NCI-H526 treated with DMSO at 0.1 percent for 48 hours (cell line): ENCODE data around the gene APOE.
"Not testable (repeated sequence)": the region's sequence is repeated elsewhere in the genome, so short reads cannot be mapped to it uniquely, and the experiment has no call there.

Experiments
- DNase-seq: peaks from one replicate; lab custom pipeline; 2025; lab: John Stamatoyannopoulos, UW

Gene APOE

DNA sequence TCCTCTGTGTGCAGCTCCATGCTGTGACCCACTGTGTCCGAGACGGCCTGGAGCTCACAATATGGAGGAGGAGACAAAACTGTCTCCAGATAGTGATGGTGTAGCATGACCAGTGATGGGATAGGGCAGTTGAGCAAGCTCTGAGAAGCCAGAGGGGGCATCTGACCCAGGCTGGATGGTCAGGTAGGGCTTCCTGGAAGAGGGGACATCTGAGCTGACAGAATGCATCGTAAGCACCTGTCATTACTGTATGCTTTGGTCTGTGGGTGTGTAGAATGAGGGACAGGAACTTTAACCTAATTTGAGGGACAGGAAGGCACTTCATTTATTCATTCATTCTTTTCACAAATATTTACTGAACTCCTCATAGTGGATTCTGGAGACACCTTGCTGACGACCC, 21.0 kb upstream of the APOE start:
- DNase-seq: no peak

DNA sequence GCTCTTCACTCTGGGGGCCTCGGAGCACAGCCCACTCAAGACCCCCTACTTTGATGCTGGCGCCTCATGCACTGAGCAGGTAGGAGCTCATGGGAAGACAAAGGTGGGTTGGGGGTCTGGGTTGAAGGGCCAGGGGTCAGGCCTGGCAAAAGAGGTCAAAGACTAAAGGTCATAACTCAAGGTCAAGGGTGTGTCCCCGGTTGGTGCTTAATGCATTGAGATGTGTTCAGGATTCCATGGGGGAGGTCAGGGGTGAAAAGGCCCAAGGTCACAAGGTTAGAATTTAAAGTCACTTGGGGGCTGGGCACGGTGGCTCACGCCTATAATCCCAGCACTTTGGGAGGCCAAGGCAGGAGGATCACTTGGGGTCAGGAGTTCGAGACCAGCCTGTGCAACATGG, 19.5 kb upstream of the APOE start:
- DNase-seq: no peak

DNA sequence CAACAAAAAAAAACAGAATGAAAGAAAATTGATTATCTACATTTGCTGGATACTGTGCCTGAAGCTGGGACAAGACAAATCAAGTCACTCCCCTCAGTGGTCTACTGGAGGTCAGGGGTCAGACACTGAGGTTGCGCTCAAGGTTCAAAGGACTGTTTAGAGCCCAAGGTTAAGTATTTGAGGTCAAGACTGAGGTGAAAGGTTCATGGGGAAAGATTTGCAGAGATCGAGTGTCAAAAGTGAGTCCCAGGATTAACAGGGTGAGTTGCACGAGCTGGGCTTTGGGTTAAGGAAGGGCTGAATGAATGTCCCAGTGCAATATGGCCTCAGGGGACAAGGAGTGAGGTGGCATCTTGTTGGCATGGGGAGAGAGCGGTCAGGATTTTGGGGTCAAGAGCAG, 17.9 kb upstream of the APOE start:
- no peak for DNase-seq

DNA sequence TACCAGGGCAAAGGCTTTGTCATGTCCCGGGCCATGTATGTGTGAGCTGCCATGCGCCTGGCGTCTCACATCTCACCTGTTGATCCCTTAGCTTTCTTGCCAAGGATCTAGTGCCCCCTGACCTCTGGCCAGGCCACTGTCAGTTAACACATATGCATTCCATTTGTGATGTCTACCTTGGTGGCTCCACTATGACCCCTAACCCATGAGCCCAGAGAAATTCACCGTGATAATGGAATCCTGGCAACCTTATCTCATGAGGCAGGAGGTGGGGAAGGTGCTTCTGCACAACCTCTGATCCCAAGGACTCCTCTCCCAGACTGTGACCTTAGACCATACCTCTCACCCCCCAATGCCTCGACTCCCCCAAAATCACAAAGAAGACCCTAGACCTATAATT, 17.3 kb upstream of the APOE start:
- DNase-seq: not testable (repeated sequence)

DNA sequence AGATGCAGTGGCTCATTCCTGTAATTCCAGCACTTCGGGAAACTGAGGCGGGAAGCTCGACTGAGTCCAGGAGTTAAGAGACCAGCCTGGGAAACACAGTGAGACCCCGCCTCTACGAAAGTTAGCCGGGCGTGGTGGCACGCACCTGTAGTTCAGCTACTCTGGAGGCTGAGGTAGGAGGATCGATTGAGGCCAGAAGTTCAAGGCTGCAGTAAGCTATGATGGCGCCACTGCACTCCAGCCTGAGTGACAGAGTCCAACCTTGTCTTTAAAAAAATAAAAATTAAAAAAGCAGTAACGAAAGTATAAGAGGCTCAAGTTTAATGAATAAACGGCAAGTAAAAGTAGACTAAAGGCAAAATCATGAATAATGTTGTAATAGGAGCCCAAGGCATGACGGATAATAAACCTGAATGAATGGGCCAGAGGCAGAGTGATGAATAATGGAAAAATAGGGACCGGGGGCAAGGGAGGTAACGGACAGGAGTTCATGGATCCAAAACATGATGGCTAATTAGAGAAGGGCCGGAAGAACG, 15.7 kb upstream of the APOE start:
- no peak for DNase-seq

DNA sequence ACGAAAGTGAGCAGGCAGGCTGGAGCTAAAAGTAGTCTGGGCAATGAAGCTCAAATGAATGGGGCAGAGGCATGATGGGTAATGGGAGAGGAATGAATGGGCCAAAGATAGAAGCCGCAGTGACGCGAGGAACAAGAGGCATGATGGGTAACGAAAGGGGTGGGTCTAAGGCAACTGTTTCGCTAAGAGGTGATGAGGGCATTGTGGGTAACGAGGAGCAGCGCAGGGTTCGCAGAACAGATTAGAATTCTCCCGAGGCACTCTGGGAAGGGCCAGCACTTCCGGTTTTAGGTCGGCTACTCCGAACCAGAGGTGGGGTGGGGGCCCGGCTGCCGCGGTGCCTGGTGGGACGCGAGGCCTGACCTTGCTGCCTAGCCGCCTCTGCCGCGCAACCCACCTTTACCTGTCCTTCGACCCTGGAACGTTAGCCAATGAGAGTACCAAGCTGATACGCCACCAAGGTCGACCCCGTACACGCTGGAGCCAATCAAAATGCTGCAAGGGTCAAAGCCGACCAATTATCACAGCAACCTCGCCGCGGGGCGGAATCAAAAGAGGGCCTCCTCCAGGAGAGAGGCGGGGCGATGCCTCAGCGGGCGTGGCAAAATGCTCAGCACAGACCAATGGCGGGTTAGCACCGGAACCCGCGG, 15.1 kb upstream of the APOE start:
- DNase-seq: peak; percentile 100

DNA sequence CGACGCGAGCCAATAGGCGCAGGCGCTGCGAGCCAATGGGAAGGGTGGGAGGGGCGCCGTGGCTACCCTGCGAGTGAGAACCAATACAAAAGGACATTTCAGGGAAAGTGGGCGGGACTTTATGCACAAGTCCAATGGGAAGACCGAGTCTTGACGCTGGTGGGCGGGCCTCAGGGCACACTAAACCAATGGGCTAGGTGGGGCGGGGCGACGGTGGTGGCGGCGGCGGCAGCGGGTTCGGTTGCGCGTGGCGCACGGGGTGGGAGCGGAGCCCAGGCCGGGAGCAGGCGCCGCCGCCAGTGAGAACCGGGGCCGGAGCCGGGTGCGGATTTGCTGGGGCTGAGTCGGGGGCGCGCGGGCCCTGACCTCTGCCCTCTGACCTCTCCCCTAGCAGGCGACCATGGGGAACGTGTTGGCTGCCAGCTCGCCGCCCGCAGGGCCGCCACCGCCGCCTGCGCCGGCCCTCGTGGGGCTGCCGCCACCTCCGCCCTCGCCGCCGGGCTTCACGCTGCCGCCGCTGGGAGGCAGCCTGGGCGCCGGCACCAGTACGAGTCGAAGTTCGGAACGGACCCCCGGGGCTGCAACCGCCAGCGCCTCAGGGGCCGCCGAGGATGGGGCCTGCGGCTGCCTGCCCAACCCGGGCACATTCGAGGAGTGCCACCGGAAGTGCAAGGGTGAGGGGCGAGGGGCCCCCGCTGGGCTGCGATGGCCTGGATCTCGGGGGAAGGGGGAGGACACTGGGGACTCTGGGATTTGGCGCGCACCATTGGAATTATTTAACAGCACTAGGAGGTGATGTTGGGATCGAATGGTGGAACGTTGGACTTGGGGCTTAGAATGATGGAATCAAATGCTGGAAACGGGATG, 14.3 kb upstream of the APOE start, which contains the start of gene TOMM40:
TSS of gene TOMM40 (plus strand) at position 239 of the 867 bp plus-strand sequence. CDS start at position 401, 162 bp downstream.
- DNase-seq: no peak

DNA sequence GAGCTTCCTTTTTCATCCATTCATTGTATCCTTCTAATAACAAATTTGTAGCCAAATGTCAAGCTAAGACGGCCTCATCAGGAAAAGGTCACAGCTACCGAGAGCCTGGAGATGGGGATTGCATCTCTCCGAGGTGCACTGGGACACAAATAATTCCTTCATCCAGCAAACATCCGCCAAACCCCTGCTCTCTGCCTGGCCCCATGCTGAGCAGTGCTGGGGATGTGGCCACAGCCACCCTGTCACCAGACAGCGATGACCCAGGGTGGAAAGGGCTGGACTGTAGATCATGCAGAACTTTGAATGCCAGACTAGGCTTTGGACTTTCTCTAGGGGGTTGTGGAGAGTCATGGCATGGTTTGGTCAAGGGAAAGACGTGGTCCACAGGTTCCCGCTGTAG, 12.7 kb upstream of the APOE start:
- DNase-seq: no peak

DNA sequence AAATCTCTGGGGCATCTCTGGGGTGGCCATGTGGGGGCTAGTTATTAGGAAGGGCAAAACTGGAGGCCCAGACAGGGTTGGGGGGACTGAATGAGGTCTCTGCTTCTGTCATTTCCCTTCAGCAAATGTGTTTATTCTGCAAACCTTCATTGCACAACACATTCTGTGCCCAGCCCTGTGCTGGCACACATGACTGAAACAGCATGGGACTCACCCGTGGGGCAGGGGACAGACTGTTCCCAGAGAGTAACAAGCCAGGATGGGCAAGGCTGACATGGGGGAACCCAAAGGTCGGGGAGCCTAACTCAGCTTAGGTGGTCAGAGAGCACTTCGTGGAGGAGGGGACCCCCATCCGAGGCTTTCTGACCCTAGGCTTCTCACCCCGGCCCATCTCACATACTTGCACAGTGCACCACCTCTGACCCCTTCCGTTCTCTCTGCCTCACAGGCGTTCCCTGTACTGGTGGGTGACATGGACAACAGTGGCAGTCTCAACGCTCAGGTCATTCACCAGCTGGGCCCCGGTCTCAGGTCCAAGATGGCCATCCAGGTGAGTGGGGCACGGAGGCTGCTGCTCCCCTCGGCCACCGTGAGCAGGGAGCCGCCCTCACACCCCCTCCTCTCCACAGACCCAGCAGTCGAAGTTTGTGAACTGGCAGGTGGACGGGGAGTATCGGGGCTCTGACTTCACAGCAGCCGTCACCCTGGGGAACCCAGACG, 12.1 kb upstream of the APOE start:
- DNase-seq: no peak

DNA sequence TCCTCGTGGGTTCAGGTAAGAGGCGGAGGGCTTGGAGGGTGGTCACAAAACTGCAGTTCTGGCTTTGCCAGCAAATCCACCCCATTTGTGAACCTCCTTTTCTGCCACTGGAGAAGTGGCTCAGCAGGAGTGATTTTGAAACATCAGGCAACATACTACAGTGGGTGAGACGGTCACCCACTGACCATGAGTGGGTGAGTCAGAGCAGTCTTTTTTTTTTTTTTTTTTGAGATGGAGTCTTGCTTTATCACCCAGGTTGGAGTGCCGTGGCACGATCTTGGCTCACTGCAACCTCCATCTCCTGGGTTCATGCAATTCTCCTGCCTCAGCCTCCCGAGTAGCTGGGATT, 11.6 kb upstream of the APOE start:
- no peak for DNase-seq

DNA sequence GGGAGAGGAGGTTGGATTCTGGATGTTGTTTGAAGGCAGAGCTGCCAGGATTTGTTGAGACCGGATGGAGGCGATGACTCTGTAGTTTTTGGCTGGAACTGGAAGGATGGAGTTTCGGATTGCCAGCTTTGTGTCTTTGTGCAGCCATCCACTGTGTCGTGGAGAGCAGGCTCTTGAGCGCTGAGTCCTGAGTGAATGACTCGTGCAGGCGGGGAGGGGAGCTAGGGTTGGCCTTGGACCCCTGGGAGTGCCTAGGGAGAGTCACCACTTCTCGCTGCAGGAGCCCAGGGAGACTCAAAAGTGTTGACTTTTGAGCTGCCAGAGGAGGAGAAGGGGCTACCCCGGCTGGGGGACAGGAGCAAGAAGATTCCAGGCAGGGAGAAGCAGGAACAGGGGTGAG, 10.7 kb upstream of the APOE start:
- no peak for DNase-seq

DNA sequence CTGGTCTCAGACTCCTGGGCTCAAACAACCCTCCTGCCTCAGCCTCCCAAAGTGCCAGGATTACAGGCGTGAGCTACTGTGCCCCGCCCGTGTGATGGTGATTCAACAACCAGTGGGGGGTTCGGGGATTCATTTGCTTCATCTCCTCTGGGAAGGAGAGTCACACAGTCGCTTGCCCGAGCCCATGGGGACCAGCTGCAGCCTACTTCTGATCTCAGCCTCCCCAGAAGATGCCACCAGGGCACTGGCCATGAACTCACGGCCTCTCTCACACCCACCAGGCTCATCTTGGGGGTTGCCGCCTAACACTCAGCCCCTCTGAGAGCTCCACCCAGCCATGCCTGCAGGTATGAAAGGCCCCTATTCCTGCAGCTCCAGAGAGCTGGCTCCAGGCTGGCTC, 7.8 kb upstream of the APOE start:
- no peak for DNase-seq

DNA sequence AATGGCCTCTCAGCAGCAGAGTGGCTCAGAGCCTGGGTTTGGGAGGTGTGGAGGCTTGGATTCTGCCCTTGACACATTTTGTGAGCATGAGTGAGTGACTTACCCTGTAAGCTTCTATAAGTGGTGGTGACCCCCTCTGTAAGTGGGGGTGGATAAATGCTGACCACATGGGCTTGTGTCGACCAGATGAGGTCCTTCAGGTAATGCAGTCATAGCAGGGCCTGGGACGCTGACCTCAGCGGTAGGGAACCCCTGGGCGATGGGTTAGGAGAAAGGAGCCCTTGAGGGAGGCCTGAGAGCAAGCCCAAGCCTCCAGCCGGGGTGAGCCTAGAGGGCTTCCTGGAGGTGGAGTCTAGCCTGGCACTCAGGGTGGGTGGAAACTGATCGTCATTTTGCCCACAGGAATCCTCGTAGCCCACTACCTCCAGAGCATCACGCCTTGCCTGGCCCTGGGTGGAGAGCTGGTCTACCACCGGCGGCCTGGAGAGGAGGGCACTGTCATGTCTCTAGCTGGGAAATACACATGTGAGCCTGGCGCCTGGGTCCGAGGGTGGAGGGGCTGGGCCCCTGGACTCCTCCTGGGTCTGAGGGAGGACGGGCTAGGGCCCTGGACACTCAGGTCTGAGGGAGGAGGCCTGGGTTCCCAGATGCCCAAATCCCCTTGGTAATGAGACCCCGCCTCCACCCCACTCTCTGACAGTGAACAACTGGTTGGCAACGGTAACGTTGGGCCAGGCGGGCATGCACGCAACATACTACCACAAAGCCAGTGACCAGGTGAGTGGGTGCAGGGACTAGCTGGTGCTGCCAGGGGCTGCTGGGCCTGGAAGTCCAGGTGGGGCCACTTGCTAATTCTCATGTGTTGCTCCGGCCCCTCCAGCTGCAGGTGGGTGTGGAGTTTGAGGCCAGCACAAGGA, 5.0 kb upstream of the APOE start:
- no peak for DNase-seq

DNA sequence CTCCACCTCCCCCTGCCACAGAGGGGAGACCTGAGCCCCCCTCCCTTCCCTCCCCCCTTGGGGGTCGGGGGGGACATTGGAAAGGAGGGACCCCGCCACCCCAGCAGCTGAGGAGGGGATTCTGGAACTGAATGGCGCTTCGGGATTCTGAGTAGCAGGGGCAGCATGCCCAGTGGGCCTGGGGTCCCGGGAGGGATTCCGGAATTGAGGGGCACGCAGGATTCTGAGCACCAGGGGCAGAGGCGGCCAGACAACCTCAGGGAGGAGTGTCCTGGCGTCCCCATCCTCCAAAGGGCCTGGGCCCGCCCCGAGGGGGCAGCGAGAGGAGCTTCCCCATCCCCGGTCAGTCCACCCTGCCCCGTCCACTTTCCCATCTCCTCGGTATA, 2.4 kb upstream of the APOE start:
- no peak for DNase-seq

DNA sequence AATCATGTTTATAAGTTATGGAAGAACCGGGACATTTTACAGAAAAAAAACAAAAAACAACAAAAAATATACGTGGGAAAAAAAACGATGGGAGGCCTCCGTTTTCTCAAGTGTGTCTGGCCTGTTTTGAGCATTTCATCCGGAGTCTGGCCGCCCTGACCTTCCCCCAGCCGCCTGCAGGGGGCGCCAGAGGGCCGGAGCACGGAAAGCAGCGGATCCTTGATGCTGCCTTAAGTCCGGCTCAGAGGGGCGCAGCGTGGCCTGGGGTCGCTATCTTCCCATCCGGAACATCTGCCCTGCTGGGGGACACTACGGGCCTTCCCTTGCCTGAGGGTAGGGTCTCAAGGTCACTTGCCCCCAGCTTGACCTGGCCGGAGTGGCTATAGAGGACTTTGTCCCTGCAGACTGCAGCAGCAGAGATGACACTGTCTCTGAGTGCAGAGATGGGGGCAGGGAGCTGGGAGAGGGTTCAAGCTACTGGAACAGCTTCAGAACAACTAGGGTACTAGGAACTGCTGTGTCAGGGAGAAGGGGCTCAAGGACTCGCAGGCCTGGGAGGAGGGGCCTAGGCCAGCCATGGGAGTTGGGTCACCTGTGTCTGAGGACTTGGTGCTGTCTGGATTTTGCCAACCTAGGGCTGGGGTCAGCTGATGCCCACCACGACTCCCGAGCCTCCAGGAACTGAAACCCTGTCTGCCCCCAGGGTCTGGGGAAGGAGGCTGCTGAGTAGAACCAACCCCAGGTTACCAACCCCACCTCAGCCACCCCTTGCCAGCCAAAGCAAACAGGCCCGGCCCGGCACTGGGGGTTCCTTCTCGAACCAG, 1.8 kb upstream of the APOE start:
- no peak for DNase-seq

DNA sequence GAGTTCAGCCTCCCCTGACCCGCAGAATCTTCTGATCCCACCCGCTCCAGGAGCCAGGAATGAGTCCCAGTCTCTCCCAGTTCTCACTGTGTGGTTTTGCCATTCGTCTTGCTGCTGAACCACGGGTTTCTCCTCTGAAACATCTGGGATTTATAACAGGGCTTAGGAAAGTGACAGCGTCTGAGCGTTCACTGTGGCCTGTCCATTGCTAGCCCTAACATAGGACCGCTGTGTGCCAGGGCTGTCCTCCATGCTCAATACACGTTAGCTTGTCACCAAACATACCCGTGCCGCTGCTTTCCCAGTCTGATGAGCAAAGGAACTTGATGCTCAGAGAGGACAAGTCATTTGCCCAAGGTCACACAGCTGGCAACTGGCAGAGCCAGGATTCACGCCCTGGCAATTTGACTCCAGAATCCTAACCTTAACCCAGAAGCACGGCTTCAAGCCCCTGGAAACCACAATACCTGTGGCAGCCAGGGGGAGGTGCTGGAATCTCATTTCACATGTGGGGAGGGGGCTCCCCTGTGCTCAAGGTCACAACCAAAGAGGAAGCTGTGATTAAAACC, 1.1 kb upstream of the APOE start:
- DNase-seq: no peak

DNA sequence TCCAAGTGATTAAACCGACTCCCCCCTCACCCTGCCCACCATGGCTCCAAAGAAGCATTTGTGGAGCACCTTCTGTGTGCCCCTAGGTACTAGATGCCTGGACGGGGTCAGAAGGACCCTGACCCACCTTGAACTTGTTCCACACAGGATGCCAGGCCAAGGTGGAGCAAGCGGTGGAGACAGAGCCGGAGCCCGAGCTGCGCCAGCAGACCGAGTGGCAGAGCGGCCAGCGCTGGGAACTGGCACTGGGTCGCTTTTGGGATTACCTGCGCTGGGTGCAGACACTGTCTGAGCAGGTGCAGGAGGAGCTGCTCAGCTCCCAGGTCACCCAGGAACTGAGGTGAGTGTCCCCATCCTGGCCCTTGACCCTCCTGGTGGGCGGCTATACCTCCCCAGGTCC, 2.0 kb downstream of the APOE start:
- DNase-seq: no peak

DNA sequence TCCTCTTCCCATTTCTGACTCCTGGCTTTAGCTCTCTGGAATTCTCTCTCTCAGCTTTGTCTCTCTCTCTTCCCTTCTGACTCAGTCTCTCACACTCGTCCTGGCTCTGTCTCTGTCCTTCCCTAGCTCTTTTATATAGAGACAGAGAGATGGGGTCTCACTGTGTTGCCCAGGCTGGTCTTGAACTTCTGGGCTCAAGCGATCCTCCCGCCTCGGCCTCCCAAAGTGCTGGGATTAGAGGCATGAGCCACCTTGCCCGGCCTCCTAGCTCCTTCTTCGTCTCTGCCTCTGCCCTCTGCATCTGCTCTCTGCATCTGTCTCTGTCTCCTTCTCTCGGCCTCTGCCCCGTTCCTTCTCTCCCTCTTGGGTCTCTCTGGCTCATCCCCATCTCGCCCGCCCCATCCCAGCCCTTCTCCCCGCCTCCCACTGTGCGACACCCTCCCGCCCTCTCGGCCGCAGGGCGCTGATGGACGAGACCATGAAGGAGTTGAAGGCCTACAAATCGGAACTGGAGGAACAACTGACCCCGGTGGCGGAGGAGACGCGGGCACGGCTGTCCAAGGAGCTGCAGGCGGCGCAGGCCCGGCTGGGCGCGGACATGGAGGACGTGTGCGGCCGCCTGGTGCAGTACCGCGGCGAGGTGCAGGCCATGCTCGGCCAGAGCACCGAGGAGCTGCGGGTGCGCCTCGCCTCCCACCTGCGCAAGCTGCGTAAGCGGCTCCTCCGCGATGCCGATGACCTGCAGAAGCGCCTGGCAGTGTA, 2.7 kb downstream of the APOE start:
- no peak for DNase-seq

DNA sequence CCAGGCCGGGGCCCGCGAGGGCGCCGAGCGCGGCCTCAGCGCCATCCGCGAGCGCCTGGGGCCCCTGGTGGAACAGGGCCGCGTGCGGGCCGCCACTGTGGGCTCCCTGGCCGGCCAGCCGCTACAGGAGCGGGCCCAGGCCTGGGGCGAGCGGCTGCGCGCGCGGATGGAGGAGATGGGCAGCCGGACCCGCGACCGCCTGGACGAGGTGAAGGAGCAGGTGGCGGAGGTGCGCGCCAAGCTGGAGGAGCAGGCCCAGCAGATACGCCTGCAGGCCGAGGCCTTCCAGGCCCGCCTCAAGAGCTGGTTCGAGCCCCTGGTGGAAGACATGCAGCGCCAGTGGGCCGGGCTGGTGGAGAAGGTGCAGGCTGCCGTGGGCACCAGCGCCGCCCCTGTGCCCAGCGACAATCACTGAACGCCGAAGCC, 3.3 kb downstream of the APOE start:
- no peak for DNase-seq

DNA sequence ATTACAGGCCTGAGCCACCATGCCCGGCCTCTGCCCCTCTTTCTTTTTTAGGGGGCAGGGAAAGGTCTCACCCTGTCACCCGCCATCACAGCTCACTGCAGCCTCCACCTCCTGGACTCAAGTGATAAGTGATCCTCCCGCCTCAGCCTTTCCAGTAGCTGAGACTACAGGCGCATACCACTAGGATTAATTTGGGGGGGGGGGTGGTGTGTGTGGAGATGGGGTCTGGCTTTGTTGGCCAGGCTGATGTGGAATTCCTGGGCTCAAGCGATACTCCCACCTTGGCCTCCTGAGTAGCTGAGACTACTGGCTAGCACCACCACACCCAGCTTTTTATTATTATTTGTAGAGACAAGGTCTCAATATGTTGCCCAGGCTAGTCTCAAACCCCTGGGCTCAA, 4.2 kb downstream of the APOE start:
- no peak for DNase-seq
